Transverse colon (tissue), 3 donors: ENCODE measurements around the gene DNAJC9.

Experiments
- EP300 ChIP-seq: sonication (generic); formaldehyde crosslinking; IDR thresholded peaks from one replicate; pipeline ENCODE4 v1.6.1; 2017; ENCODE audit warnings: antibody characterized with exemption, low read depth
- TF ChIP-seq, protein P1 (sequence below), 5 experiments: fragments of 200-600 bp in 3 of 5; fragments of 450-650 bp in 2 of 5; sonication (generic) in 3 of 5; IDR thresholded peaks; 1 replicate in 2 of 5; 2 replicates in 3 of 5; pipeline ENCODE4 v1.5.1; 2016 to 2017; ENCODE audit warnings: antibody characterized with exemption in 5 of 5, inconsistent platforms in 3 of 5, mild to moderate bottlenecking in 2 of 5, moderate library complexity in 1 of 5

GRCh38 chr10:73246322-73246645, 771 bp downstream of the DNAJC9 start:
- TF ChIP-seq, protein P1, sequence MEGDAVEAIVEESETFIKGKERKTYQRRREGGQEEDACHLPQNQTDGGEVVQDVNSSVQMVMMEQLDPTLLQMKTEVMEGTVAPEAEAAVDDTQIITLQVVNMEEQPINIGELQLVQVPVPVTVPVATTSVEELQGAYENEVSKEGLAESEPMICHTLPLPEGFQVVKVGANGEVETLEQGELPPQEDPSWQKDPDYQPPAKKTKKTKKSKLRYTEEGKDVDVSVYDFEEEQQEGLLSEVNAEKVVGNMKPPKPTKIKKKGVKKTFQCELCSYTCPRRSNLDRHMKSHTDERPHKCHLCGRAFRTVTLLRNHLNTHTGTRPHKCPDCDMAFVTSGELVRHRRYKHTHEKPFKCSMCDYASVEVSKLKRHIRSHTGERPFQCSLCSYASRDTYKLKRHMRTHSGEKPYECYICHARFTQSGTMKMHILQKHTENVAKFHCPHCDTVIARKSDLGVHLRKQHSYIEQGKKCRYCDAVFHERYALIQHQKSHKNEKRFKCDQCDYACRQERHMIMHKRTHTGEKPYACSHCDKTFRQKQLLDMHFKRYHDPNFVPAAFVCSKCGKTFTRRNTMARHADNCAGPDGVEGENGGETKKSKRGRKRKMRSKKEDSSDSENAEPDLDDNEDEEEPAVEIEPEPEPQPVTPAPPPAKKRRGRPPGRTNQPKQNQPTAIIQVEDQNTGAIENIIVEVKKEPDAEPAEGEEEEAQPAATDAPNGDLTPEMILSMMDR (IDR thresholded peaks at IDR 0.05), result no peak
- TF ChIP-seq EP300, result no peak
